Bronchial epithelial cell (primary cell): ENCODE measurements around the gene EGFR. TPM values are rescaled to one million over a fixed set of nuclear protein-coding genes. Genes with fewer than 3 reads are reported as not detected.
A peak's percentile ranks its signal among the peaks of the same experiment; 100 is the strongest.

Experiments
- DNase-seq: peaks from one replicate; pipeline ENCODE4 v3.0.0-alpha.2; 2010; ENCODE audit warnings: low read depth
- FAIRE-seq: peaks from 2 replicates; lab custom pipeline; 2011; peaks lifted over from hg19 to GRCh38; lab: Jason Lieb, UNC
- H3K27me3 ChIP-seq: 2 replicates; pipeline ENCODE4 v1.5.1; 2011; ENCODE audit warnings: low read length; ENCODE audit not compliant: control insufficient read depth, insufficient read depth
- H3K36me3 ChIP-seq: 2 replicates; pipeline ENCODE4 v1.5.1; 2011; ENCODE audit warnings: low read length; ENCODE audit not compliant: control insufficient read depth, insufficient read depth
- H3K4me3 ChIP-seq: 2 replicates; pipeline ENCODE4 v1.5.1; 2011; ENCODE audit warnings: mild to moderate bottlenecking, low read depth, low read length, control low read depth
- CTCF ChIP-seq: IDR thresholded peaks from 2 replicates; pipeline ENCODE4 v1.5.1; 2011; ENCODE audit warnings: mild to moderate bottlenecking, moderate library complexity, low read length, control low read depth, inconsistent platforms; ENCODE audit not compliant: insufficient read depth, severe bottlenecking
- total RNA-seq: library from RNA; depleted of rRNA; stranded (reverse); fragments of >200 nt; gene quantifications from 2 replicates; pipeline ENCODE4 v1.2.1, GENCODE V29; 2014

EGFR gene
- total RNA-seq, 1 donor from 2014 or later = 137 TPM

- DNase-seq (peak; percentile 93), FAIRE-seq (peak; percentile 32)
- peaks cover 14% of the 10 kb centered on the region for H3K36me3 ChIP-seq
Measured at GRCh38 chr7:55020466-55020871, 1.7 kb downstream of the EGFR start.

GRCh38 chr7:55021053-55021452 lies 2.2 kb downstream of the EGFR start:
- no peak for DNase-seq
- no peak for FAIRE-seq
- H3K4me3 ChIP-seq = peak overlapping the region; percentile 75
- H3K27me3 ChIP-seq = no peaks in the 10 kb centered on the region
- TF ChIP-seq CTCF = no peak
- peaks cover 16% of the 10 kb centered on the region for H3K36me3 ChIP-seq

More at GRCh38 chr7:55020466-55020871, 1.7 kb downstream of the EGFR start:
- H3K27me3 ChIP-seq = no peaks in the 10 kb centered on the region
- no peak for TF ChIP-seq CTCF
- peak overlapping the region; percentile 75 for H3K4me3 ChIP-seq

GRCh38 chr7:55022002-55022985 lies 3.5 kb downstream of the EGFR start:
- Histone ChIP-seq H3K4me3 (peak overlapping the region; percentile 75), H3K36me3 (peaks cover 21% of the 10 kb centered on the region), H3K27me3 (no peaks in the 10 kb centered on the region)
- FAIRE-seq (peak; percentile 91), DNase-seq (peak; percentile 53)
- no peak for TF ChIP-seq CTCF

GRCh38 chr7:55023841-55024505 lies 5.2 kb downstream of the EGFR start:
- FAIRE-seq (no peak), DNase-seq (no peak)
- no peak for TF ChIP-seq CTCF
- no peaks in the 10 kb centered on the region for H3K27me3 ChIP-seq
- H3K4me3 ChIP-seq = no peak overlapping the region
- H3K36me3 ChIP-seq = peaks cover 22% of the 10 kb centered on the region

- DNase-seq = no peak
- no peak for FAIRE-seq
- H3K36me3 ChIP-seq = peaks cover 22% of the 10 kb centered on the region
- H3K27me3 ChIP-seq = no peaks in the 10 kb centered on the region
- H3K4me3 ChIP-seq = no peak overlapping the region
- TF ChIP-seq CTCF = no peak
Measured at GRCh38 chr7:55024776-55025175, 6.0 kb downstream of the EGFR start.
